CD4-positive, alpha-beta T cell treated with Interleukin-10 for 1 hour (primary cell): ENCODE measurements around the gene CPT1B.

Source experiments
- DNase-seq: peaks from one replicate; pipeline ENCODE4 v3.0.0-alpha.2; 2020

Gene CPT1B

GRCh38 chr22:50584106-50585096, 6.2 kb upstream of the CPT1B start:
- DNase-seq: no peak

GRCh38 chr22:50583294-50583861, 5.2 kb upstream of the CPT1B start:
- no peak for DNase-seq

GRCh38 chr22:50582493-50583293, 4.5 kb upstream of the CPT1B start, which contains the start of gene CHKB:
Gene CHKB, minus strand, starts transcription at chr22:50582849. Its CDS starts 68 bp downstream, at chr22:50582781.
- DNase-seq: peak; percentile 99

GRCh38 chr22:50581950-50582492, 3.8 kb upstream of the CPT1B start:
- peak; percentile 45 for DNase-seq

- no peak for DNase-seq
These were observed 3.1 kb upstream of the CPT1B start for GRCh38 chr22:50581031-50581949.

GRCh38 chr22:50579752-50580151, 1.5 kb upstream of the CPT1B start:
- DNase-seq: no peak

GRCh38 chr22:50578776-50579310, 616 bp upstream of the CPT1B start:
- DNase-seq: no peak

- DNase-seq: no peak
These were observed 585 bp downstream of the CPT1B start for GRCh38 chr22:50577697-50577986.

GRCh38 chr22:50576806-50577696, 1.2 kb downstream of the CPT1B start:
- DNase-seq: no peak

- DNase-seq: no peak
These were observed 2.2 kb downstream of the CPT1B start for GRCh38 chr22:50576070-50576469.

GRCh38 chr22:50575426-50575941, 2.7 kb downstream of the CPT1B start:
- DNase-seq: no peak

- no peak for DNase-seq
These were observed 3.9 kb downstream of the CPT1B start for GRCh38 chr22:50574383-50574755.

GRCh38 chr22:50573491-50574382, 4.5 kb downstream of the CPT1B start:
- no peak for DNase-seq

GRCh38 chr22:50572965-50573364, 5.3 kb downstream of the CPT1B start:
- no peak for DNase-seq

- DNase-seq: no peak
These were observed 6.7 kb downstream of the CPT1B start for GRCh38 chr22:50571264-50572175.

- DNase-seq: no peak
These were observed 7.4 kb downstream of the CPT1B start for GRCh38 chr22:50570861-50571260.

GRCh38 chr22:50569896-50570535, 8.2 kb downstream of the CPT1B start:
- DNase-seq: no peak

GRCh38 chr22:50569041-50569459, 9.2 kb downstream of the CPT1B start:
- no peak for DNase-seq
